ENCODE results near the gene POU2F3. TPM values are rescaled to one million over a fixed set of nuclear protein-coding genes. Genes with fewer than 3 reads are reported as not detected.
"Not testable (repeated sequence)": the region's sequence is repeated elsewhere in the genome, so short reads cannot be mapped to it uniquely, and the experiment has no call there.

The POU2F3 gene
- total RNA-seq, 2 experiments from 2014 or later = not detected

DNA sequence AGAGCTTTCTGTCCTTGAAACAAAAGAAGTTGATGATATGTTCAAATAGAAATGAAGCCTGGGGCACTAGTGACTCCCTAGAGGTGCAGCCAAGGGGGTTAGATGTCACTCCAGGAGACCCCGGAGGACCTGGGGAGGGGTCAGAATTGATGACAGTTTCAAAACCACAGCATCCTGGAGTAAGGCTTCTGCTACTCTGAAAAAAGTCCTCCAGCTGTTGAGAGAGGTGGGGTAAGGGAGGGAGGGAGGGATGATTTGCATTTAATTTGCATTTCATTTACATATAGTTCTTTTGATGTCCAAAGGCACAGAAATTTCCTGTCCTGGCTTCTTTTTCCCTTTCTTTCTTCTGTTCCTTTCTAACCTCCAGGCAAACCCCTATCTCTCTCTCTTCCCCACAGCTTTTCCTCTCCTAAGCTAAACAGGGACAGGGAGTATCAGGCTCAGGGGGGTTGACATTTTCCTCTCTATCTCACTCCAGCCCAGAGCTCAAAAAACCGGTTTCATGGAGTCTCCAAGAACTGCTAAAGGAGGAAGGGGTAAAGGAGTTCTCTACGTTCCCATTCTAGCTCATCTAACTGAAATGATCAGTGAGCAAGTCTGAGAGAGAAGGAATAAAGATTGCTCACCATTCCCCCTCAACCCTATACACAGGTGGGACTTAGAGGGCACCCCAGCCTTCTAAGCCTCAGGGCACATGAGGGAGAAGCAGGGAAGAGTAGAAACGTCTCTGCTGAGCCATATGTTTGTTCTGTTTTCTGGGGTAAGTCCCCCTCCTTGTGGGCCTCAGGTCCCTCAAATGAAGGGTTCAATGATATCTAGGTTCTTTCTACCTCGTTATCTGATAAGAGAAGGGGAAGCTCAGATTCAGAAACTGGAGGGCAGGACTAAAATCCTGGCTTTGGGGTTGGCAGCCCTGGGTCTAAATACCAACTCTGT is 3.5 kb upstream of the POU2F3 start:
- H3K27me3 Mint-ChIP-seq = peaks cover 70% of the 10 kb centered on the region
- POLR2A ChIA-PET = interaction anchor here (0.8 kb wide), 1 partner anchor 66 kb away, joined by 4 read pairs; no protein-coding TSS in a partner anchor
- no peak overlapping the region for H3K27ac Mint-ChIP-seq
- DNase-seq = no peak
- no peak overlapping the region for H3K4me3 Mint-ChIP-seq
- H3K36me3 Mint-ChIP-seq (ENCODE audit: low read depth) = no peaks in the 10 kb centered on the region
- no peaks in the 10 kb centered on the region for H3K4me1 Mint-ChIP-seq
- CTCF ChIA-PET = interaction anchor here (1.0 to 13.2 kb wide), 5 partner anchors 11 to 65 kb away, joined by 3 to 272 read pairs (median 4); no protein-coding TSS in a partner anchor
- no peaks in the 10 kb centered on the region for H3K9me3 Mint-ChIP-seq

- Mint-ChIP-seq H3K36me3 (ENCODE audit: low read depth) (no peaks in the 10 kb centered on the region), H3K27me3 (peaks cover 80% of the 10 kb centered on the region), H3K9me3 (no peaks in the 10 kb centered on the region), H3K27ac (no peak overlapping the region), H3K4me3 (no peak overlapping the region), H3K4me1 (peaks cover 3% of the 10 kb centered on the region)
- ChIA-PET POLR2A (interaction anchor here (1.3 kb wide), 1 partner anchor 10 kb away, joined by 3 read pairs; no protein-coding TSS in a partner anchor), CTCF (interaction anchor here (13.2 kb wide), 1 partner anchor 62 kb away, joined by 272 read pairs; no protein-coding TSS in a partner anchor)
- DNase-seq = no peak
Observed at GRCh38 chr11:120238968-120239620, 846 bp upstream of the POU2F3 start.

- Mint-ChIP-seq H3K9me3 (no peaks in the 10 kb centered on the region), H3K4me3 (no peak overlapping the region), H3K4me1 (peaks cover 20% of the 10 kb centered on the region), H3K27me3 (peaks cover 81% of the 10 kb centered on the region), H3K27ac (no peak overlapping the region), H3K36me3 (ENCODE audit: low read depth) (no peaks in the 10 kb centered on the region)
- CTCF ChIA-PET = interaction anchor here (9.6 to 13.2 kb wide), 2 partner anchors 60 to 61 kb away, joined by 113 to 272 read pairs; no protein-coding TSS in a partner anchor
- no peak for DNase-seq
- POLR2A ChIA-PET = no interaction called here
Observed at GRCh38 chr11:120240866-120241265, 926 bp downstream of the POU2F3 start.

DNA sequence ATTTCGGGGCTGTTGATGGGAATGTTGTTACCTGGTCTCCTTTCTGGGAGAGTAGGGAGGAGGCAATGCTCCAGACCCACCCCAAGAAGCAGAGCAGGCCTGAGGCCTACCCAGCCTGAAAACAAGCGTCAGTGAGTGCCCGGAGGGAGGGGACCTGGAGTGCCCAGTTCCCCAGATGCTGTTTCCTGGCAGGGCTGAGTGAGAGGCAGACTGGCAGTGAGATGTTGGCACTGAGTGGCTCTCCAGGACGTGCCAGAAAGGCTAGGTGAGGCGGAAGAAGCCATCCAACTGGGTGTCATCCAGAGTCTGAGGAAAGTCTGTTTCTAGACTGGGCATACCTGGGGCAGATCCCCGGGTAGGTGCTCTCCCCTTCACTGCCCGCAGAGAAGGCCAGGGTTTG is 1.3 kb downstream of the POU2F3 start:
- no peak for DNase-seq
- CTCF ChIA-PET = interaction anchor here (9.6 kb wide), 1 partner anchor 60 kb away, joined by 113 read pairs; no protein-coding TSS in a partner anchor
- no peak overlapping the region for H3K4me3 Mint-ChIP-seq
- peaks cover 1% of the 10 kb centered on the region for H3K36me3 Mint-ChIP-seq (ENCODE audit: low read depth)
- H3K27ac Mint-ChIP-seq = no peak overlapping the region
- no peaks in the 10 kb centered on the region for H3K9me3 Mint-ChIP-seq
- POLR2A ChIA-PET = no interaction called here
- peaks cover 20% of the 10 kb centered on the region for H3K4me1 Mint-ChIP-seq
- H3K27me3 Mint-ChIP-seq = peaks cover 82% of the 10 kb centered on the region

DNA sequence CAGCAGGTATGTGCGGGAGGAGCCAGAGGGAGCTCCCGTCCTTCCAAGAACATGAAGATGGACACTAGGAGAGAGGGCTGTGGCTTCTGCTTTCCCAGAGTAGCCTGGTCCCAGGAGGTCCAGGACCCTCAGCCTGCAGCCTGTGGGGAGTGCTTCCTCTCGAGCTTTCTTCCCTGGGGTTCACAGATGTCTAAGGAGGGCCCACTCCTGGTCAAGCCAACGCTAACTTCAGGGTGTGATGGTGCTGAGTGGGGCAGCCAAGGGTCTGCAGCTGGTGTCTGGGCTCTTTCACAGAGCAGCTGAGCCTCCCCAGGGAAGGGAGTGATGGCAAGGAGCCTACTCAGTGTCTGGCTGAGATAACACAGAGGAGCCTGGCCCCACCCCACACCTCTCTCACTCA is 3.3 kb downstream of the POU2F3 start:
- Mint-ChIP-seq H3K27ac (no peak overlapping the region), H3K4me3 (no peak overlapping the region), H3K9me3 (no peaks in the 10 kb centered on the region), H3K36me3 (ENCODE audit: low read depth) (peaks cover 4% of the 10 kb centered on the region), H3K4me1 (peaks cover 34% of the 10 kb centered on the region), H3K27me3 (peaks cover 83% of the 10 kb centered on the region)
- DNase-seq = no peak
- CTCF ChIA-PET = interaction anchor here (1.4 to 9.6 kb wide), 4 partner anchors 7 to 58 kb away, joined by 3 to 113 read pairs (median 27); no protein-coding TSS in a partner anchor
- POLR2A ChIA-PET = interaction anchor here (1.0 kb wide), 1 partner anchor 59 kb away, joined by 3 read pairs; no protein-coding TSS in a partner anchor

DNA sequence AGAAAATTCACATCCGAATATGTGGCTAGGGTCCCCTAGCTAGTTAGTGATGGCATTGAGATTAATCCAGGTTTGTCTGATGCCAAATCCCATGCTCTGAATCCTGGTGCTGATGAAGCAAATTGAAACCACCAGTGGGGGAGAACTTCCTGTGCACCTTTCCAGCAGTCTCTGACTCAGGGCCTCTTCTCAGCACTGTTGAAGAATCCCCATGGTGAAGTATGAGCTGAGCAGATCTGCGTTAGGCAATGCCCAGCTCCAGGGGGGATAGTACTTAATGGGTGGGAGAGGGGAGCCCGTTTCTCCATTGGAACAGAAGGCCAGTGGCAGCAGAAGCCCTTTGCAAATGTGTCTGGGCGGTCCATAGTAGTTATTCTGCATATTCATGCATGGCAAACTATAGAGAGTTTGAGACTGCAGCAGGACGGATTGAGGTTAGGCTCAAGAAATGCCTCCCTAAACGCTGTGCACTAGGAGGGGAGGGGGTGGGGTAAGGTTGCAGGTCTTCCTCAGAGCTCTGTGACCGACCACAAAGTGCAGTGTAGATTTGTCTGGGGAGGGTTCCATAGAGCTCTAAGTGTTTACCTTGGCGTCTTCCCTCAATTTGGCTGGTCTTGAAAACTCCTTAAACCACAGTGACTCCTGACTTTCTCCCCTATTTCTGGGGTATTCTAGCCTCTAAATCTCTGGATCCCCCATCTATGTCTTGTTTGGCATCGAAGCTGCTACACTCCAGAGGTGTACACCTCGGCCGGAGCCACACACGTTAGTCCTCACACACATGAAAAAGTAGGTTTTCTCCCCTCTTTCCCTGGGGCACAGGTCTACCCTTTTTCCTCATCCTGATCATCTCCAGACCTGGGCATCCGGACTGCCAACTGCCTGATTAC is 4.8 kb downstream of the POU2F3 start:
- Mint-ChIP-seq H3K36me3 (ENCODE audit: low read depth) (peaks cover 4% of the 10 kb centered on the region), H3K9me3 (no peaks in the 10 kb centered on the region), H3K4me1 (peaks cover 49% of the 10 kb centered on the region), H3K4me3 (no peak overlapping the region), H3K27ac (no peak overlapping the region), H3K27me3 (peaks cover 78% of the 10 kb centered on the region)
- DNase-seq = no peak
- ChIA-PET POLR2A (interaction anchor here (1.3 kb wide), 1 partner anchor 9 kb away, joined by 3 read pairs; no protein-coding TSS in a partner anchor), CTCF (interaction anchor here (0.6 to 9.6 kb wide), 5 partner anchors 9 to 190 kb away, joined by 3 to 113 read pairs (median 4); no protein-coding TSS in a partner anchor)

DNA sequence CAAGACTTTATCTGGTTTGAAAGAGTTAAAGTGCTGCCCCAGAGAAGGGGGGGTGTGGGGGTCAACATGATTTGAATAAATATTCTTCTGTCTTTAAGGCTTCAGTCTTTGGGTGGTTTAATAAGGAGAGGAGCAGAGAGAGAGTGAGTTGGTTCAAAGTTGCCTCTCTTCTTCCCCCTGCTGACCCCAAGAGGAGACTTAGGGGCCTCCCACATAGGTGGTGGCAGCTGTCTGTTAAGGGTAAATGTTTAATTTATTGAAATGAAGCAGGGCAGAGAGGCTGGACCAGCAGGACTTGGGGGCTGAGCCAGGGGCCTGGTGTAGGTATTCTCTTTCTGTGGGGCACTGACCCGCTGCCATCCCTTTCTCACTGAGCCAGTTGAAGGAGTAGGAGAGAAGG is 5.5 kb downstream of the POU2F3 start:
- Mint-ChIP-seq H3K4me1 (peaks cover 55% of the 10 kb centered on the region), H3K4me3 (no peak overlapping the region), H3K9me3 (no peaks in the 10 kb centered on the region), H3K27me3 (peaks cover 81% of the 10 kb centered on the region), H3K27ac (no peak overlapping the region), H3K36me3 (ENCODE audit: low read depth) (peaks cover 4% of the 10 kb centered on the region)
- ChIA-PET POLR2A (interaction anchor here (1.3 kb wide), 1 partner anchor 10 kb away, joined by 3 read pairs; no protein-coding TSS in a partner anchor), CTCF (interaction anchor here (0.6 to 9.6 kb wide), 3 partner anchors 10 to 56 kb away, joined by 3 to 113 read pairs (median 50); no protein-coding TSS in a partner anchor)
- DNase-seq = no peak

DNA sequence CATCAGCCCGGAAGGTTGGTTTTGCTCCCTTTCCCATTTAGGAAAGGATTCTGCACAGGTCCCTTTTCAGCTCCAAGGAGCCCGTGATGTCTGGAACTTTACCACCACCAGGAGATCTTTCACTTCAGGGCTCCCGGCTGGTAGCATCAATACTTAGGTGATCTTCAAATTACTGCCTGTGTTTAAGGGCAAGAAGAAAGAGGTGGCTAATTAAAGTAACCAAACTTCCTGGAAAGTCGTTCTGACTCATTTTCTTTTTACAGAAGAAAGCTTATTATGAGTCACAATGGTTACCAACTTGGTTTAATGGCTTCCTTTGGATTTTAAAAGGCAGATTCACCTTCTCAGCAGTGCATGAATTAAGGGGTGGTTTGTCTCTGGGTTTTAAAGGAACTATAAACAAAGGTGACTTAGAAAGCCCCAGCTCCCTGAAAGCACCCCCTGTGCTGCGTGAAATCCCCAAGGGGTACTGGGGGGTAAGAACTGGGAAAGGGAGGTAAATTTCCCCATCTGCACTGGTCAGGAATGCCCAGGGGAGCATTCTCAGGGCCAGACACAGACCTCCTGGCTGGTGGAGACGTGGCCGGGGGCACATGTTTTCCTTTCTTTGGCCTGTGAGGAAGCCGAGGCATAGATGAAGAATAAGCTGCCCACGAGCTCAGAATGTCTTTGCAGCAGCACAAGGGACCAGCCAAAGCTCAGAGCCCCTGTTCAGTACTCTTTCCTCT is 8.8 kb downstream of the POU2F3 start:
- Mint-ChIP-seq H3K27ac (peak overlapping the region; percentile 61), H3K4me1 (peaks cover 54% of the 10 kb centered on the region), H3K4me3 (peak overlapping the region; percentile 36), H3K36me3 (ENCODE audit: low read depth) (peaks cover 4% of the 10 kb centered on the region), H3K27me3 (peaks cover 77% of the 10 kb centered on the region), H3K9me3 (no peaks in the 10 kb centered on the region)
- peak; percentile 24 for DNase-seq
- POLR2A ChIA-PET = interaction anchor here (1.0 to 1.6 kb wide), 5 partner anchors 9 to 78 kb away, joined by 3 to 4 read pairs (median 3); partner anchors contain the start of gene TLCD5
- CTCF ChIA-PET = interaction anchor here (1.2 to 9.6 kb wide), 3 partner anchors 13 to 86 kb away, joined by 4 to 113 read pairs (median 50); no protein-coding TSS in a partner anchor

GRCh38 chr11:120249279-120250262 is 9.6 kb downstream of the POU2F3 start:
- Mint-ChIP-seq H3K9me3 (no peaks in the 10 kb centered on the region), H3K4me1 (peaks cover 47% of the 10 kb centered on the region), H3K4me3 (no peak overlapping the region), H3K36me3 (ENCODE audit: low read depth) (peaks cover 4% of the 10 kb centered on the region), H3K27me3 (peaks cover 78% of the 10 kb centered on the region), H3K27ac (no peak overlapping the region)
- ChIA-PET CTCF (interaction anchor here (1.2 to 9.6 kb wide), 3 partner anchors 14 to 85 kb away, joined by 4 to 113 read pairs (median 50); no protein-coding TSS in a partner anchor), POLR2A (interaction anchor here (1.0 to 1.6 kb wide), 4 partner anchors 9 to 75 kb away, joined by 3 to 4 read pairs (median 3); partner anchors contain the start of gene TLCD5)
- DNase-seq = no peak

- CTCF ChIA-PET = interaction anchor here (0.9 kb wide), 1 partner anchor 50 kb away, joined by 5 read pairs; no protein-coding TSS in a partner anchor
- H3K27ac Mint-ChIP-seq; DNase-seq; POLR2A ChIA-PET; H3K36me3 Mint-ChIP-seq (ENCODE audit: low read depth); H3K9me3 Mint-ChIP-seq; H3K4me3 Mint-ChIP-seq: not testable (repeated sequence)
- H3K4me1 Mint-ChIP-seq = peaks cover 19% of the 10 kb centered on the region
- peaks cover 79% of the 10 kb centered on the region for H3K27me3 Mint-ChIP-seq
Observed at GRCh38 chr11:120253377-120253776, 13.4 kb downstream of the POU2F3 start.

All from activated CD4-positive, alpha-beta memory T cell treated with anti-CD3 and anti-CD28 coated beads, Interleukin-2, amount 10 ng/mL, durations not matched to agents 7 days and 5 days (primary cell).